SK-N-MC (cell line): ENCODE measurements around the gene MAP7.
"Not testable (repeated sequence)": the region's sequence is repeated elsewhere in the genome, so short reads cannot be mapped to it uniquely, and the experiment has no call there.

Experiments used
- DNase-seq: peaks from one replicate; pipeline ENCODE4 v3.0.0-alpha.2; 2011; ENCODE audit warnings: low read depth, low spot score
- H3K27ac ChIP-seq: fragments of 200-600 bp; sonication (generic); 2 replicates; pipeline ENCODE4 v1.5.1; 2016; ENCODE audit warnings: mixed run types
- H3K36me3 ChIP-seq: fragments of 200-600 bp; sonication (generic); 2 replicates; pipeline ENCODE4 v1.6.1; 2017; ENCODE audit warnings: antibody characterized with exemption, low read length, mixed read lengths; ENCODE audit not compliant: insufficient read depth
- H3K4me3 ChIP-seq: fragments of 200-600 bp; sonication (generic); 2 replicates; pipeline ENCODE4 v1.5.1; 2016
- H3K9ac ChIP-seq: fragments of 200-600 bp; sonication (generic); 2 replicates; pipeline ENCODE4 v1.8.0; 2017; ENCODE audit warnings: mixed run types, mixed read lengths; ENCODE audit not compliant: insufficient read length
- H3K9me3 ChIP-seq: fragments of 200-600 bp; sonication (generic); 2 replicates; pipeline ENCODE4 v1.6.1; 2017; ENCODE audit warnings: low read depth, mild to moderate bottlenecking, antibody characterized with exemption, low read length, moderate library complexity, mixed read lengths
- EZH2 ChIP-seq: fragments of 200-600 bp; sonication (generic); IDR thresholded peaks from one replicate; pipeline ENCODE4 v1.6.1; 2017; ENCODE audit warnings: antibody characterized with exemption
- FOXP2 ChIP-seq: optimal IDR thresholded peaks from 2 replicates; pipeline ENCODE3; 2011; ENCODE audit warnings: mild to moderate bottlenecking, moderate library complexity; ENCODE audit not compliant: insufficient read depth; ENCODE audit errors: extremely low read length, control extremely low read depth
- POLR2AphosphoS5 ChIP-seq: IDR thresholded peaks from 2 replicates; pipeline ENCODE4 v1.6.1; 2012; ENCODE audit warnings: mild to moderate bottlenecking, low read depth, low read length, borderline replicate concordance

Gene MAP7

DNA sequence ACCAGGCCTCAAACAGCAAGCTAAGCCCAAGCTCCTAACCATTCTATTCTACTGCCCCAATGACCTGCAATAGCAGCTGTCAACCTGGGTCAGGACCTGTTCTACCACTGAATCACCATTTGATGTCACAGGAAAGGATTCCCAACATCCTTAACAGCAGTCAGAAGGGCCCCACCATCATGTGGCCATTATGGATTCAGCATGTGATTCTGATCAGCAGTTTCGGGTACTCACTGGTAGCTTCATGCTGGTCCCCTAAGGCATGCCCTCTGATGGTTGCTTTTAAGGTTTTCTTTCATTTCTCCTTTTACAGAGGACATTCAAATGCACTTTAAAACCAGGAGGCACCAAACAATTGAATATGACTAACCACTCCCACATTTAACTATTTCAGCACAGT, 37.3 kb upstream of the MAP7 start:
- no peak for DNase-seq
- TF ChIP-seq EZH2 (no peak), FOXP2 (no peak), POLR2AphosphoS5 (no peak)
- no peak overlapping the region for H3K9ac ChIP-seq
- H3K4me3 ChIP-seq, result no peak overlapping the region
- H3K36me3 ChIP-seq, result peaks cover 52% of the 10 kb centered on the region
- H3K27ac ChIP-seq, result no peak overlapping the region
- no peaks in the 10 kb centered on the region for H3K9me3 ChIP-seq

DNA sequence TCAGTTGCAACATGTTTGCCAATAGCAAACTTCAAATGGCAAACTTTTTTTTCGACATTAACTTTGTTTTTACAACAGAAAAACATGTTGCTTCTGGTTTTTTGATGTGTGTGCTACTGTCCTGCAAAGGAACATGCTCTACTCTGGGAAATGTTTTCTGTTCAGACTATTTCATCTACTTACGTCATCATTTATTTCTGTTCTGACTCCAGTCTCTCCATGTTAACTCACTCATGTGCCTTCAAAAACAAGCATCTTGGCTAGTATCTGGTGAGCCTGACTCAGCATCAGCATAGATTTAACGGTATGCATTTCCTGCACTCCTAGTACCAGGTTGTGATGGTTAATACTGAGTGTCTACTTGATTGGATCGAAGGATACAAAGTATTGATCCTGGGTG, 36.1 kb upstream of the MAP7 start:
- Histone ChIP-seq H3K9me3 (no peaks in the 10 kb centered on the region), H3K36me3 (peaks cover 48% of the 10 kb centered on the region), H3K27ac (0 out of 2 replicates have a peak overlapping the region, but pooled peaks have one; percentile 16), H3K9ac (no peak overlapping the region), H3K4me3 (no peak overlapping the region)
- TF ChIP-seq EZH2 (no peak), FOXP2 (no peak), POLR2AphosphoS5 (no peak)
- DNase-seq, result no peak

DNA sequence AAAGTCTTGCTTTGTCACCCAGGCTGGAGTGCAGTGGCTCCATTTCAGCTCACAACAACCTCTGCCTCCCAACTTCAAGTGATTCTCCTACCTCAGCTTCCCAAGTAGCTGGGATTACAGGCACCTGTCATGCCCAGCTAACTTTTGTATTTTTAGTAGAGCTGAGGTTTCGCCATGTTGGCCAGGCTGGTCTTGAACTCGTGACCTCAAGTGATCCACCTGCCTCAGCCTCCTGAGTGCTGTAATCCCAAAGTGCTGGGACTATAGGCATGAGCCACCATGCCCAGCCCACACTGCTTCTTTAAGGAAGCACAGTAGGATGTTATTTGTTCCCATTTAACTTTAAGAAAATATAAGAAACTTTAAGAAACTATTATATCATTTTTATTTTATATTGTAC, 35.3 kb upstream of the MAP7 start:
- not testable (repeated sequence) for H3K27ac ChIP-seq, H3K4me3 ChIP-seq, H3K9ac ChIP-seq, H3K9me3 ChIP-seq, DNase-seq
- peaks cover 48% of the 10 kb centered on the region for H3K36me3 ChIP-seq

DNA sequence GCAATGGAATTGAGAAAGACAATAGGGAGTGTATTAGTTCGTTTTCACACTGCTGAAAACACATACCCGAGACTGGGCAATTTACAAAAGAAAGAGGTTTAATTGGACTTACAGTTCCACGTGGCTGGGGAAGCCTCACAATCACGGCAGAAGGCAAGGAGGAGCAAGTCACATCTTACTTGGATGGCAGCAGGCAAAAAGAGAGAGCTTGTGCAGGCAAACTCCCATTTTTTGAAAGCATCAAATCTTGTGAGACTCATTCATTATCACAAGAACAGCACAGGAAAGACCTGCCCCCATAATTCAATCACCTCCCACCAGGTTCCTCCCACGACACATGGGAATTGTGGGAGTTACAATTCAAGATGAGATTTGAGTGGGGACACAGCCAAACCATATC, 34.1 kb upstream of the MAP7 start:
- H3K4me3 ChIP-seq, DNase-seq, H3K9ac ChIP-seq, H3K9me3 ChIP-seq, H3K27ac ChIP-seq: not testable (repeated sequence)
- H3K36me3 ChIP-seq, result peaks cover 46% of the 10 kb centered on the region

DNA sequence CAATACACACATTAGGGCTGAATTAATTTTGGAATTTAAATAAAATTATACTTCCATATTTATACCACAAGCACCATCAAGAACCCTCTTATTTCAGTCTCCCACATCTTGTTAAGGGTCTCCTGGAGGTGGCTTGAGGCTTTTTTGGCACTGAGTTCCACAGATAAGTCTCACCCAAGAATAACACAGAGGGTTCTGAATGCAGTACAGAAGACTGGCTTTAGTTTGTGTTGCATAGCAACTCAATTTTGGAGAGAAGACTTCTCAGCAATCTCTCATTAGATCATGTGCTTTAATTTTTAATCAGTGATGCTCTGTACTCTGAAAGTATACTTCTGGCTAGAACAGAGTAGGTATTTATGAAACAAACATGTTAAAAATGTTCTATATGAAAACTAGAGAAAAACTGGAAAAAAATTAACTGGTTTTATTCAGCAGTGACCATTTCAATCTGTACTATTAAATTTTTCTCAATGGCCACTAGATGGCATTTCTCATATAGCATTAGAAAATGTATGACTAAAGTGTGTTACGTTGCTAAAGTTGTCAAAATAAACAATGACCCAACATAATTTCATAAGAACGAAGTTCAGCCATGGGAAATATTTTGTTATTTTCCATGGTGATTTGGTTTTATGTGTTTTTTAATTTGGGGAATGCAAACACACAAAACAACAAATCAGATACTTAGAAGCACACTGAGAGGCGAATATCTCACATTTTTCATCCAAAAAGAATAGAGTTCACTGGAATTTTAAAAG, 32.7 kb upstream of the MAP7 start:
- H3K27ac ChIP-seq, result no peak overlapping the region
- H3K4me3 ChIP-seq, result no peak overlapping the region
- H3K36me3 ChIP-seq, result peaks cover 43% of the 10 kb centered on the region
- no peak overlapping the region for H3K9ac ChIP-seq
- TF ChIP-seq POLR2AphosphoS5 (no peak), FOXP2 (no peak), EZH2 (no peak)
- DNase-seq, result no peak
- H3K9me3 ChIP-seq, result no peaks in the 10 kb centered on the region

DNA sequence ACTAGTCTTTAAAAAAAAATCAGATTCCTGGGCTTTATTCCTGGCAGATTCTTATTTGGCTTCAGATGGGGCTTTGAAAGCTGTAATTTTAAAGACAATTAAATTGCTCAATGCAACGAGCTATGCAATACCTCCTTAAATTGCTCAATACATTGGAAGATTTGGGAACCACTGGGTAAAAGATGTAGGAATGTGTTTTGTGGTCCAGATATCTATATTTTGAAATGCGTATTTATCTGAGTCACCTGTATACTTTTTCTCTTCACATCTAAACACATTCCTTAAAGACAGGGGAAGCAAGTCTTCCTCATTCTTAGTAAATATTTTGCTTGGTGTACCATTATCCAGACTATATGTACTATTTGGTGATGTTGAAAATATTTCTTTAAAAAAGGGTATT, 29.6 kb upstream of the MAP7 start:
- Histone ChIP-seq H3K9me3 (no peaks in the 10 kb centered on the region), H3K27ac (no peak overlapping the region), H3K9ac (no peak overlapping the region), H3K4me3 (no peak overlapping the region), H3K36me3 (peaks cover 57% of the 10 kb centered on the region)
- TF ChIP-seq FOXP2 (no peak), EZH2 (no peak), POLR2AphosphoS5 (no peak)
- no peak for DNase-seq

DNA sequence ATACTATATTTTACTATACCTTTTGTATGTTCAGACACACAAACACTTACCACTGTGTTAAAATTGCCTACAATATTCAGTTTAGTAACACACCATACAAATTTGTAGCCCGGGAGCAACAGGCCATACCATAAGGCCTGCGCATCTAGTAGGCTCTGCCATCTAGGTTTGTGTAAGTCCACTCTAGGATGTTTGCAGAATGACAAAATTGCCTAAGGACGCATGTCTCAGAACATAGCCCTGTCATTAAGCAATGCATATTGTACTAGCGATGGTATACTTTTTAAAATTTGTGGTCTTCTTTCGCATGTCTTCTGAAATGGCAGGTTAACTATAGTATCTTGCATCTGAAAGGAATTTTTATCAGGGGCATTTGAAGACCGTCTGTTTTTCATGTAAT, 26.6 kb upstream of the MAP7 start:
- DNase-seq, result no peak
- Histone ChIP-seq H3K4me3 (no peak overlapping the region), H3K27ac (no peak overlapping the region), H3K9ac (no peak overlapping the region), H3K36me3 (peaks cover 52% of the 10 kb centered on the region), H3K9me3 (no peaks in the 10 kb centered on the region)
- TF ChIP-seq FOXP2, result no peak
- no peak for TF ChIP-seq EZH2
- no peak for TF ChIP-seq POLR2AphosphoS5

DNA sequence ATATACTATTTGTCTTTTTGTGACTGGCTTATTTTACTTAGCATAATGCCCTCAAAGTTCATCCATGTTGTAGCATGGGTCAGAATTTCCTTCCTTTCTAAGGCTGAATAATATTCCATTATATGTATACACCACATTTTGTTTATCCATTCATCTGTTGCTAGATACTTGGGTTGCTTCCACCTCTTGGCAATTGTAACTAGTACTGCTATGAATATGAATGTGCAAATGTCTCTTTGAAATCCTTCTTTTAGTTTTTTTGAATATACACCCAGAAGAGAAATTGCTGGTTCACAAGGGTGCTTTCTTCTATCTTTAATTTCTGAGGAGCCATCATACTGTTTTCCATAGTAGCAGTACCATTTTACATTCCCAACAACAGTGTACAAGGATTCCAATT, 21.3 kb upstream of the MAP7 start:
- Histone ChIP-seq H3K9ac (no peak overlapping the region), H3K36me3 (peaks cover 40% of the 10 kb centered on the region; the same call in 1 of the 2 replicates), H3K9me3 (no peaks in the 10 kb centered on the region; the same call in 1 of the 2 replicates), H3K4me3 (no peak overlapping the region), H3K27ac (no peak overlapping the region)
- no peak for DNase-seq
- no peak for TF ChIP-seq POLR2AphosphoS5
- no peak for TF ChIP-seq FOXP2
- TF ChIP-seq EZH2, result no peak

DNA sequence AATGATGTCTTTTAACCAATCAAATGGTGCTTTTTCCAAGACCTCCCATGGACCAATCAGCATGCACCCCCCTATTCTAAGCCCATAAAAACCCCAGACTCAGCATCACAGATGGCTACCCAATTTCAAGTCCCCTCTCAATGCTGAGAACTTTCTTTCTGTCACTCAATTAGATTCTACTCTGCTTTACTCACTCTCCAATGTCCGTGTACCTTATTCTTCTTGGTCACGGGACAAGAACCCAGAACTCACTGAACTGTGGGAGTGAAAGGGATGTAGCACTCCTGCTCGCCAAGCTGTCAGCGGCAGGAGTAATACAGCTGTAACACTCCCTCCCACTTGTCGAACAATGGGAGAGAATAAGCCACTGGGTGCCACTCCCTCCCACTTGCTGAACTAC, 20.8 kb upstream of the MAP7 start:
- Histone ChIP-seq H3K4me3 (no peak overlapping the region), H3K27ac (no peak overlapping the region), H3K36me3 (peaks cover 40% of the 10 kb centered on the region; the same call in 1 of the 2 replicates), H3K9me3 (no peaks in the 10 kb centered on the region; the same call in 1 of the 2 replicates), H3K9ac (no peak overlapping the region)
- TF ChIP-seq FOXP2 (no peak), POLR2AphosphoS5 (no peak), EZH2 (no peak)
- DNase-seq, result no peak
